Inflammatory macrophage treated with lipopolysaccharide for 4 hours (primary cell): ENCODE results near the gene IAH1.

ENCODE experiments used
- DNase-seq: peaks from one replicate; pipeline ENCODE4 v3.0.0-alpha.2; 2020

The IAH1 gene

GRCh38 chr2:9535177-9535576 lies 60.8 kb downstream of the IAH1 start:
- DNase-seq: peak; percentile 50

DNA sequence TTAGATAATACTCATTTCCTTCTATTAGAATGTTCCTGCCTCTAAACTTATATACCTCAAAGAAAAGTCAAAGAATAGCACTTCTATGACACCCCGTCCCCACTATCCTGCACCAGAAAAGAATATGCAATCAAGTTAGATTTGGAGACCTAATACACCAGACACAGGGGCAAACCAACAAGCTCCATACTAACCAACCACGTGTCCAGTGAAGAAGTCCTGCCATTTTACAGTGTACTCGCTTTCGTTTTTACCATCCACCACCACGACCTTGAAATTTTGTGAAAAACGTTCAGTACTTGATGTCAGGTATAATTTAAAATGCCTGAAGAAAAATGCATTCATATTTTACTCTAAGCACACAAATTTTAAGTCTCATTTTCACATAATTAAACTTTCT lies 62.2 kb downstream of the IAH1 start:
- DNase-seq: no peak

GRCh38 chr2:9538000-9538507 lies 63.7 kb downstream of the IAH1 start:
- DNase-seq: peak; percentile 97
